Effector memory CD8-positive, alpha-beta T cell (primary cell): ENCODE data around the gene MCTP1.

Source experiments
- ATAC-seq: fragments of 150-1000 bp; cut with Tn5 transposase; replicated peaks from 2 replicates; pipeline ENCODE4 v1.10.0; 2021; ENCODE audit warnings: mild to moderate bottlenecking, moderate library complexity
- DNase-seq, 3 experiments: peaks; one replicate each; pipeline ENCODE4 v3.0.0; 2021
- H3K27ac Mint-ChIP-seq, 2 donors: one replicate each; pipeline ENCODE4 v1.8.0; 2022; ENCODE audit warnings: mild to moderate bottlenecking in 2 of 2, mixed read lengths in 2 of 2, moderate library complexity in 2 of 2
- H3K27me3 Mint-ChIP-seq, 2 donors: one replicate each; pipeline ENCODE4 v1.8.0; 2022; ENCODE audit warnings: mixed read lengths in 2 of 2
- H3K36me3 Mint-ChIP-seq: one replicate; pipeline ENCODE4 v1.8.0; 2022; ENCODE audit warnings: mild to moderate bottlenecking, moderate library complexity, mixed read lengths; ENCODE audit not compliant: insufficient read depth
- H3K4me1 Mint-ChIP-seq, 2 donors: one replicate each; pipeline ENCODE4 v1.8.0; 2022; ENCODE audit warnings: low read depth in 2 of 2, mixed read lengths in 2 of 2
- H3K4me3 Mint-ChIP-seq, 2 donors: one replicate each; pipeline ENCODE4 v1.8.0; 2022; ENCODE audit warnings: mild to moderate bottlenecking in 2 of 2, mixed read lengths in 2 of 2, moderate library complexity in 2 of 2
- H3K9me3 Mint-ChIP-seq, 2 donors: one replicate each; pipeline ENCODE4 v1.8.0; 2022; ENCODE audit warnings: mixed read lengths in 2 of 2
- total RNA-seq, 9 experiments: gene quantifications; one replicate each; lab custom pipeline; 2026; lab: John Stamatoyannopoulos, UW

The MCTP1 gene
- total RNA-seq = 0.07 to 1.3 (median 0.21) reads per million in 9 experiments

GRCh38 chr5:95284572-95285408, at the start of gene MCTP1:
Gene MCTP1, minus strand, starts transcription at chr5:95285094.
- Mint-ChIP-seq H3K36me3 (no peaks in the 10 kb centered on the region), H3K9me3 (no peaks in the 10 kb centered on the region), H3K4me3 (peak within 1 kb of the TSS; percentile 53 to 66), H3K4me1 (no peaks in the 10 kb centered on the region), H3K27me3 (peaks cover 55 to 68% of the 10 kb centered on the region in 2 donors), H3K27ac (no peak within 1 kb of the TSS)
- ATAC-seq = no peak
- no peak for DNase-seq

DNA sequence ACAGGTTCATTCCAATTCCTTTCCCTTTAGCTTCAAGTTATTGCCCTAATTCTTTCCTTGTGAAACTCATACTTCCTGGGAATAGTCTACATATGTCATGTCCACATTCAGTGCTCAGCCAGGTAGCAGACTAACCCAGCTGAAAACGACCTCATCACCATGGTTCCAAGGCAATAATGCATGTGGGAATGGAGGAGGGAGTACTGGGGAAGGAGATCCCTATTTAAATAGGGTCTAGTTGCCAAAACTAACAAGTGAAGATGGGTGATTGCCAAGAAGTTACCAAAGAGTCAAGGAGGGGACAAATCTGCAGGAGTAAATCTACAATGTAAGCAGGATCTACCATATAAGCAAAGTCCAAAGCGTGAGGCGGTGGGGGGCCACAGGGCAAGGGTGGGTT, 47.3 kb upstream of the MCTP1 start:
- Mint-ChIP-seq H3K9me3 (peaks cover 0 to 5% of the 10 kb centered on the region in 2 donors), H3K27me3 (peaks cover 0 to 6% of the 10 kb centered on the region in 2 donors), H3K36me3 (peaks cover 3% of the 10 kb centered on the region), H3K4me1 (no peaks in the 10 kb centered on the region), H3K4me3 (no peak overlapping the region), H3K27ac (no peak overlapping the region)
- DNase-seq (no peak), ATAC-seq (no peak)

DNA sequence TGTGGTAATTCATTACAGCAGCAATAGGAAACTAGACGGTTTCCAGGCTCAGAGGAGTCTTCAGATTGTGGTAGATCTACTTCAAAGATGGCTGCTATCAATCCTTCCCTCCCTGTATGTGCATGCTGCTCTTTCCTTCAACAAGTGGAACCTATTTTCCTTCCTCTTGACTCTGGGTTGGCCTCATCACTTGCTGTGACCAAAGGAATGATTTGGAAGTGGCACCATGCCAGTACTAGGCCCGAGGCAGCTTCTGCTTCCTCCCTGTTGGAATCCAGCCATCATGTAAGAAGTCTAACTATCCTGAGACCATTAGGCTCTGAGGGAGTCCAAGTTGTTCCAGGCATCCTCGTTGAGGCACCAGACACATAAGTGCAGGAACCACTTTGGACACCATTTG, 46.5 kb upstream of the MCTP1 start:
- H3K4me1 Mint-ChIP-seq = no peaks in the 10 kb centered on the region
- H3K9me3 Mint-ChIP-seq = peaks cover 0 to 5% of the 10 kb centered on the region in 2 donors
- ATAC-seq (no peak), DNase-seq (no peak)
- H3K4me3 Mint-ChIP-seq = no peak overlapping the region
- peaks cover 3% of the 10 kb centered on the region for H3K36me3 Mint-ChIP-seq
- H3K27me3 Mint-ChIP-seq = peaks cover 0 to 6% of the 10 kb centered on the region in 2 donors
- H3K27ac Mint-ChIP-seq = no peak overlapping the region

DNA sequence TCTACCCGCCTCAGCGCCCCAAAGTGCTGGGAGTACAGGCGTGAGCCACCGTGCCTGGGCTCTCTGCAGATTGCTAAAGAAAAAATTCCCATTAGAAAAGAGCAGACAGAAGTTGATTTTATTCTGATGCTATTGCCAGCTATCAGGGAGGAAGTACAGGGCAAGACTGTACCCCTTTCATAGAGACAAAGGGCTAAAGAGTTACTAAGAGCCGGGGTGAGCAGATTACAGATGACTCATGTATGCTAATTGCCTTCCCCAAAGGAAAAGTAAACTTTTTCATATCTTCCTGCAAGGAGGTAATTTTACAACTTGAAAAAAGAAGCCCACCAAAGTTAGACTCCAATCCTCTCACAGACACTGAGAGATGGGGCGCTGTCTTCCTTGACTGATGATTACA, 42.3 kb upstream of the MCTP1 start:
- no peaks in the 10 kb centered on the region for H3K27me3 Mint-ChIP-seq
- H3K27ac Mint-ChIP-seq = no peak overlapping the region
- DNase-seq = no peak
- peaks cover 0 to 4% of the 10 kb centered on the region in 2 donors for H3K9me3 Mint-ChIP-seq
- no peak for ATAC-seq
- no peak overlapping the region for H3K4me3 Mint-ChIP-seq
- no peaks in the 10 kb centered on the region for H3K4me1 Mint-ChIP-seq
- H3K36me3 Mint-ChIP-seq = no peaks in the 10 kb centered on the region

DNA sequence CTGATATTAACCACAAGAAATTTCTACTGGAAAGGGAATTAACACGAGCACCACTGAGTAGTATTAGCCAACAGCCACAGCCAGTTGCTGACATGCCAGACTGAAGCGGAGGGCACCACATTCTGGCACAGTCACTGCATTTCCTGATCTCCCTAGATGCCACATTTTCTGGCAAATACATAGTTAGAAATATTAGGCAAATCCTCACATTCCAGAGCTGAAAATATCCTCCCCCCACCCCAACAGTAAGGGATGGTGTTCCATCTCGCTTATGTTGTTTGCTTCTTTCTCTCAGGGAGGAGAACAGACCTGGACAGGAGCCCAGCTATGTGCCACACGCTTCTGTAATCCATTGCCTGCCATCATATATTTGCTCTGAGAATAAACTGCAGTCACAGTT, 32.8 kb upstream of the MCTP1 start:
- ATAC-seq (no peak), DNase-seq (no peak)
- H3K27me3 Mint-ChIP-seq = peaks cover 6% of the 10 kb centered on the region in 2 donors
- no peak overlapping the region for H3K27ac Mint-ChIP-seq
- no peaks in the 10 kb centered on the region for H3K36me3 Mint-ChIP-seq
- H3K4me3 Mint-ChIP-seq = no peak overlapping the region
- no peaks in the 10 kb centered on the region for H3K9me3 Mint-ChIP-seq
- H3K4me1 Mint-ChIP-seq = no peaks in the 10 kb centered on the region

DNA sequence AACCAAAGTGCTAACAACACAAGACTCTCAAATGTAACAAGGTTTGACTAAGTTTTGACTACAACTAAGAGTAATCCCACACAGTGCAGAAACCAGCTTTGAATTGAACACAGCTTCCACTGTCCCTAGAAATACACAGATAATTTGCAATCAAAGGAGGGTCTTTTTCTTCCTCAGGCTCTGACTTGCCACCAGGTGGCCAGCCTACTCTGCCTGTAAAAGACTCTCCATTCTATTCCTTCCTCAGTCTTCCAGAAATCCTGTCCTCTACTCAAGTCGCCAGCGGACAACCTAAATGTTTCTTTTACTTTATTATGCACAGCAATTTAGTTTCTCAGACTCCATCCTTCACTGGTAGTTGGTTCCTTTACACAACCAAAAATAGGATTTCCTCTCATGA, 32.2 kb upstream of the MCTP1 start:
- H3K27ac Mint-ChIP-seq = no peak overlapping the region

DNA sequence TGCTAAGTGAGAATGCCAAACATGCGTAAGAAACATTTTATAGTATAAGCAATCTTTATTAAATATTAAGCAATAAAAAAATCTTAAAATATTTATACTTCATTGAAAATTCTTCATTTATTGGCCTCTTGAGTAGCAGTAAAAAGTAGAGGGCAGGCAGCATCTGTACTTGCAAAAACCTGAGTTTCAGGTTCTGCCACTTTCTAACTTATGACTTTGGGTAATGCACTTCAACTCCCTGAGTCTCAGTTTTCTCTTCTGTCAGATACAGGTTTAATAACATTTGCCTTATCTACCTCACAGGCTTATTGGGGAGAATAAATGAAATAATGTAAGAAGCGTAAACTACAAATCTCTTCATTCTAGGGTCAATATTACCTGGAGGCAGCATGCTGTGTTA, 19.8 kb upstream of the MCTP1 start:
- Mint-ChIP-seq H3K9me3 (no peaks in the 10 kb centered on the region), H3K4me3 (no peak overlapping the region), H3K27ac (no peak overlapping the region), H3K36me3 (no peaks in the 10 kb centered on the region), H3K4me1 (no peaks in the 10 kb centered on the region), H3K27me3 (peaks cover 0 to 6% of the 10 kb centered on the region in 2 donors)
- DNase-seq (no peak), ATAC-seq (no peak)

More for the DNA sequence above, 32.2 kb upstream of the MCTP1 start:
- no peaks in the 10 kb centered on the region for H3K4me1 Mint-ChIP-seq
- no peak overlapping the region for H3K4me3 Mint-ChIP-seq
- no peaks in the 10 kb centered on the region for H3K36me3 Mint-ChIP-seq
- H3K27me3 Mint-ChIP-seq = peaks cover 6% of the 10 kb centered on the region in 2 donors
- DNase-seq (no peak), ATAC-seq (no peak)
- no peaks in the 10 kb centered on the region for H3K9me3 Mint-ChIP-seq

- Mint-ChIP-seq H3K27ac (no peak overlapping the region), H3K9me3 (no peaks in the 10 kb centered on the region), H3K27me3 (peaks cover 12 to 16% of the 10 kb centered on the region in 2 donors), H3K4me1 (no peaks in the 10 kb centered on the region), H3K36me3 (no peaks in the 10 kb centered on the region), H3K4me3 (no peak overlapping the region)
- no peak for DNase-seq
- no peak for ATAC-seq
These were observed 13.8 kb upstream of the MCTP1 start for GRCh38 chr5:95298651-95299050.

DNA sequence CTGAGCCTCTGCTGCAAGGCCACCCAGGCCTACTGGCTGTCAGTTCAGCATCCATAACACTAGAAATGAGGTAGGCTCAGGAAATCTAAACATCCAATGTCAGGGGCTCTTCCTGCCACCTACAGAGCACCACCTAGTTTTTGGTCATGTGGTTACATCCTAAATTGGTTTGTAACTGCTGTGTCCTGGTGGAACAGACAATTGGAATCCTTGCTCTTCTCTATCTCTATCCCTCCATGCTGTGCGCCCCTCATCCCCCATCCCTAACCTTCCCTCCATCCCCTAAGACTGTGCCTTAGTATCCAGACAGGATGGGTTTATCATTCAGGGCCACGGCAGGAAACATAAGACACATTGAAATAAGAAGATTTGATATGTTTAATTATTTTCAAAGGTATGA, 11.4 kb upstream of the MCTP1 start:
- peaks cover 6 to 31% of the 10 kb centered on the region in 2 donors for H3K27me3 Mint-ChIP-seq

DNA sequence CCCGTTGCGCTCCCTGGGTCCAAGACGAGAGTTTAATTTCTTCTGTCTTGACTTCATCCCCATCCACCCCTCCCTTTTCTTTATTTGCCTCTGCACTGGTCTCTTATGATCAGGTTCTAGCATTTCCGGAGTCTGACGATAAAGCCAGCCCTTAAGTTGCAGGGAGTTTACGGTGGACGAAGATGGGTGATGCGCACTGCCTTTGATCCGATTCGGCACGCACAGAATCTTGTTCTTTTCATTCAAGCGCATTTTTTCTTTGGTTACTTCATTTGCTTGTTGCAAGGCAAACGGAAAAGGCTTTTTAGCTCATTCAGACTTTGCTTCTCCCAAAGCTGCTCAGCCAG, 488 bp upstream of the MCTP1 start:
- H3K27ac Mint-ChIP-seq = no peak overlapping the region
- ATAC-seq = no peak

More for the DNA sequence above, 11.4 kb upstream of the MCTP1 start:
- Mint-ChIP-seq H3K4me1 (no peaks in the 10 kb centered on the region), H3K4me3 (no peak overlapping the region), H3K9me3 (peaks cover 0 to 7% of the 10 kb centered on the region in 2 donors), H3K36me3 (no peaks in the 10 kb centered on the region), H3K27ac (no peak overlapping the region)
- DNase-seq (no peak), ATAC-seq (no peak)

GRCh38 chr5:95283761-95284571, 928 bp downstream of the MCTP1 start:
- no peak for DNase-seq
- ATAC-seq = peak; percentile 33
- Mint-ChIP-seq H3K27me3 (peaks cover 55 to 63% of the 10 kb centered on the region in 2 donors), H3K36me3 (no peaks in the 10 kb centered on the region), H3K4me1 (no peaks in the 10 kb centered on the region), H3K4me3 (peak overlapping the region in 1 of 2 donors; percentile 33), H3K27ac (no peak overlapping the region), H3K9me3 (no peaks in the 10 kb centered on the region)

More for the DNA sequence above, 488 bp upstream of the MCTP1 start:
- DNase-seq = no peak
- H3K4me1 Mint-ChIP-seq = no peaks in the 10 kb centered on the region
- H3K4me3 Mint-ChIP-seq = peak overlapping the region; percentile 53 to 66
- peaks cover 54 to 72% of the 10 kb centered on the region in 2 donors for H3K27me3 Mint-ChIP-seq
- H3K36me3 Mint-ChIP-seq = no peaks in the 10 kb centered on the region
- no peaks in the 10 kb centered on the region for H3K9me3 Mint-ChIP-seq

DNA sequence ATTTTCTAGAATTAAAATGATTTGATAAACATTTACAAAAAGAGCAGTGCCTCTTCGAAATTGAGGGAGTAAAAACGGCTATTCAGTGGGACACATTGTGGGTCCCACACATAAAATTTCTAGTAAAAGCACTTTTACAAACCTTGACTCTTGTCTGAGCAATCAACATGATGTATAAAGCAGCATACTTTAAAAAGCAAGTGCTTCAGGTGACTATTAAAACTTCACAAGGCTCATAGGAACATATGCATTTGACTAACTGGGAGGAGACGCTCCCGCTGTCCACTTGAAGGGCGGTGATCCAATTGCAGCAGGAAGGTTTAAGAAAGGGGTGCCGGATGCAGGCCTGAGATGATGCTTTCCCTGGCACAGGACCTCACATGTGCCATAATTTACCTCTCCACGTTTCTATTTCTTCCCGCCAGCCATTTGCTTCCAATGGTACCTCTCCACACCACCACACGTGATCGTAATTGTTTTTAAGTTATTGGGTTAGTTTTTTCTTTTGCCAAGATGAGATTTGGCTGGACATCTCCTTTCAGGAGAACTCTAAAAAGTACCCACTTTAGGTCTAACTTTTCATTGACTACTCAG, 1.8 kb downstream of the MCTP1 start:
- H3K4me1 Mint-ChIP-seq = no peaks in the 10 kb centered on the region
- no peak overlapping the region for H3K27ac Mint-ChIP-seq
- no peaks in the 10 kb centered on the region for H3K36me3 Mint-ChIP-seq
- H3K9me3 Mint-ChIP-seq = no peaks in the 10 kb centered on the region
- H3K4me3 Mint-ChIP-seq = peak overlapping the region; percentile 43 to 57
- peaks cover 55 to 57% of the 10 kb centered on the region in 2 donors for H3K27me3 Mint-ChIP-seq
- ATAC-seq (no peak), DNase-seq (no peak)

DNA sequence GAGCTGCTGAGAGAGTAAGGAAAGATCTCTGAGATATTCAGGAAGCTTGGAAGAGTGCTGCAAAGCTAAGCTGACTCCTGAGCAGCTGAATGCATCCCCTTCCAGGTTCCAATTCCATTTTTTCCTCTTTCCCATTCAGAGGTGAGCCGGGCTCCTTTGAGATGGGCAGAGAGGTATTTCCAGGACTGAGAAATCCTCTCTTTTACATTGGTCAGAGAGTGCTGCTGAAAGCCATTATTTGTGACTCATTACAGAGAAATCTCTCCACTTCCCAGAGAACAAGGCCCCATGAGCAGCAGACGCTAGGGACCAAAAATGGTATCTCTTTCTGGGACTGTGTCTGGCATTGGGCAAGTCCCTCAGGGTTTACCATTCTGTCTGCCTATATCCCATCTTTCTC, 3.7 kb downstream of the MCTP1 start:
- no peak for ATAC-seq
- Mint-ChIP-seq H3K9me3 (no peaks in the 10 kb centered on the region), H3K27me3 (peaks cover 44 to 45% of the 10 kb centered on the region in 2 donors), H3K36me3 (no peaks in the 10 kb centered on the region), H3K4me1 (no peaks in the 10 kb centered on the region), H3K4me3 (no peak overlapping the region), H3K27ac (no peak overlapping the region)
- no peak for DNase-seq
